ENCODE measurements around the gene RNF144B.

Gene RNF144B

GRCh38 chr6:18513253-18513798 is 126.2 kb downstream of the RNF144B start:
- no peak for DNase-seq (ENCODE audit: low spot score)

- no peak for DNase-seq (ENCODE audit: low spot score)
These were observed 127.0 kb downstream of the RNF144B start for GRCh38 chr6:18514180-18514579.

GRCh38 chr6:18515767-18516166 is 128.6 kb downstream of the RNF144B start:
- no peak for DNase-seq (ENCODE audit: low spot score)

Data from NAMALWA (cell line).